Mammary epithelial cell (primary cell): Measurements from ENCODE around the gene GRIN2A.

Experiments used
- CTCF ChIP-seq, 2 donors: IDR thresholded peaks in 1 of 2; conservative IDR thresholded peaks in 1 of 2; 2 replicates each; pipeline ENCODE4 v1.5.1; 2011 to 2012; ENCODE audit warnings: inconsistent platforms in 2 of 2, low read length in 2 of 2, mild to moderate bottlenecking in 2 of 2, control low read depth in 1 of 2, low read depth in 1 of 2; ENCODE audit not compliant: insufficient read depth in 1 of 2; ENCODE audit errors: extremely low read depth in 1 of 2
- EZH2 ChIP-seq: IDR thresholded peaks from 2 replicates; pipeline ENCODE4 v1.6.1; 2012; ENCODE audit warnings: low read length, inconsistent platforms, borderline replicate concordance

- no peak for TF ChIP-seq CTCF (conservative IDR thresholded peaks at IDR 0.05 in 1 of 2, IDR thresholded peaks at IDR 0.05 in 1 of 2; ENCODE audit: extremely low read depth in 1 of 2, insufficient read depth in 1 of 2, low read depth in 1 of 2, low read length in 2 of 2)
- TF ChIP-seq EZH2 = no peak
Measured at GRCh38 chr16:10154389-10154788, 27.8 kb downstream of the GRIN2A start.
